Measurements from ENCODE around the gene INSL3. TPM values are rescaled to one million over a fixed set of nuclear protein-coding genes. Genes with fewer than 3 reads are reported as not detected.
A peak's percentile ranks its signal among the peaks of the same experiment; 100 is the strongest.

The INSL3 gene
- total and polyA plus RNA-seq, 2 of the 13 experiments (the other 11 are each of a cell fraction or from before 2014, with no cell fraction given) = 0.30 TPM; not detected in 1

- TF ChIP-seq ZBED4 (CRISPR knock-in tag; IDR thresholded peaks at IDR 0.05; ENCODE audit: borderline replicate concordance) (0 out of 2 replicates have a peak, but pooled peaks have one; percentile 44), IRX3 (CRISPR knock-in tag; IDR thresholded peaks at IDR 0.05; ENCODE audit: borderline replicate concordance, low read depth) (no peak), ZFP41 (CRISPR knock-in tag; IDR thresholded peaks at IDR 0.05; ENCODE audit: borderline replicate concordance) (no peak), TCF12 (IDR thresholded peaks at IDR 0.05) (no peak), TCF12 (CRISPR knock-in tag; IDR thresholded peaks at IDR 0.05) (no peak), ZNF784 (CRISPR knock-in tag; IDR thresholded peaks at IDR 0.05; ENCODE audit: borderline replicate concordance) (no peak), NR1H2 (CRISPR knock-in tag; IDR thresholded peaks at IDR 0.05; ENCODE audit: borderline replicate concordance, low read depth) (no peak), ZKSCAN8 (CRISPR knock-in tag; IDR thresholded peaks at IDR 0.05; ENCODE audit: borderline replicate concordance) (no peak), ARHGAP35 (CRISPR knock-in tag; IDR thresholded peaks at IDR 0.05; ENCODE audit: borderline replicate concordance) (no peak), ZNF546 (CRISPR knock-in tag; conservative IDR thresholded peaks at IDR 0.05) (no peak), CHD4 (IDR thresholded peaks at IDR 0.05; ENCODE audit: borderline replicate concordance, low read length) (no peak), ZBTB38 (CRISPR knock-in tag; IDR thresholded peaks at IDR 0.05) (peak; percentile 67; the same call in 1 of the 2 replicates), ZSCAN21 (CRISPR knock-in tag; IDR thresholded peaks at IDR 0.05; ENCODE audit: borderline replicate concordance) (0 out of 2 replicates have a peak, but pooled peaks have one; percentile 46), HINFP (CRISPR knock-in tag; IDR thresholded peaks at IDR 0.05; ENCODE audit: low read depth) (no peak), RFXAP (CRISPR knock-in tag; IDR thresholded peaks at IDR 0.05; ENCODE audit: borderline replicate concordance) (peak; percentile 69; the same call in 1 of the 2 replicates), MBD4 (IDR thresholded peaks at IDR 0.05; ENCODE audit: borderline replicate concordance, low read length) (no peak), SRSF4 (IDR thresholded peaks at IDR 0.05; ENCODE audit: low read depth, low read length, poor library complexity, severe bottlenecking) (no peak), EEA1 (CRISPR knock-in tag; IDR thresholded peaks at IDR 0.05; ENCODE audit: borderline replicate concordance) (no peak), IRF1 (CRISPR knock-in tag; IDR thresholded peaks at IDR 0.05; ENCODE audit: low read depth) (no peak), ZNF124 (CRISPR knock-in tag; IDR thresholded peaks at IDR 0.05) (no peak)
Observed at GRCh38 chr19:17855280-17856152, 34.2 kb upstream of the INSL3 start (continued).
